ENCODE measurements around the gene CCNJL.
"Not testable (repeated sequence)": the region's sequence is repeated elsewhere in the genome, so short reads cannot be mapped to it uniquely, and the experiment has no call there.

The CCNJL gene

DNA sequence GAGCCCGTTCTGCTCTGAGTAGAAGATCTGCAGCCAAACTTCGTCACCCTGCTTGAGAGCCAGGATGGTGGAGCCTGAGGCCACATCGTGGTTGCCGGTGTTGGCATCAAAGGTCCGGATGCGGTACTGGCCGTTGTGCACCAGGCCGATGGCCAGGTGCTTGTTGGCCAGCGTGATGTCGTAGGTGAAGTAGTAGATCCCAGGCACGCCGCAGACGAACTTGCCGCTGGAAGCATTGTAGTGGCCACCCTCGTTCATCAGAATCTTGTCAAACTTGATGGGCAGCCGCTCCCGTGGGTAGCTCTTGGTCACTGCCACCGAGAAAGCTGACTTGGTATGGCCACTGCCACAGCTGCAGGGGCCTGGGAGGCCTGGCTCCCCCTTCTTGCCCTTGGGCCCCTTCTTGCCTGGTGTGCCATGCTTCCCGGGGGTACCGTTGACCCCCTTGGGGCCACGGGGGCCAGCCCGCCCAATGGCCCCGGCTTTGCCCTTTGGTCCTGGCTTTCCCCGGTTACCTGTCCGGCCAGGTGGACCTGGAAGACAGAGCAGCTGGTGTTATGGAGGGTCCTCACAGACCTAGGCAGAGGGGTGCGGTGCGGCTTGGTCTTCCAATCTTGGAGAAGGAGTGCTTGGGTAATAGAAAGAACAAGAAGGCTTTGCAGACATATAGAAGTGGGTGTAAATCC is 37.0 kb upstream of the CCNJL start:
- H3K27ac Mint-ChIP-seq (ENCODE audit: low read depth) = no peak overlapping the region
- DNase-seq (ENCODE audit: low spot score in 2 of 2) = no peak

DNA sequence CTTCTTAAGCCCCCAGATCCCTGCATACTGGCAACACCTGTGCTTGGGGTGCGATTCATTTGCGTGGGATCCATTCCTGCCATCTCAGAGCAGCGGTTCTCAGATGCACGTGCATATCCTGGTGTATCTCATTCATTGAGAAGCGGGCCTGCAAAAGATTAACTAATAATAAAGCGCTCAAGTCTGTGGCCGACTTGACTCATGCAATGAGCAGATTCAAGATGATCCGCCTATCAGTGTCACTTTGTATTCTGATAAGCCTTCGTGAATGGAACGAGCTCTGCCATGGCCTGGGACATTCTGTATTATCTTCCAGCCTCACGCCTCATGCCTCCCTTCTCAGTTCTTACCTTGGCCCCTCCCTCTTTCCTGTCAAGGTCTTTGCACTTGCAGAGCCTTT is 35.7 kb upstream of the CCNJL start:
- Mint-ChIP-seq H3K4me1 (no peaks in the 10 kb centered on the region), H3K4me3 (no peak overlapping the region), H3K27ac (ENCODE audit: low read depth) (no peak overlapping the region), H3K9me3 (no peaks in the 10 kb centered on the region), H3K36me3 (ENCODE audit: insufficient read depth) (no peaks in the 10 kb centered on the region), H3K27me3 (peaks cover 2% of the 10 kb centered on the region)
- DNase-seq (ENCODE audit: low spot score in 2 of 2) (no peak), ATAC-seq (replicated peaks; ENCODE audit: extremely low read depth, poor library complexity, severe bottlenecking) (no peak)

More for the DNA sequence above, 37.0 kb upstream of the CCNJL start:
- no peaks in the 10 kb centered on the region for H3K9me3 Mint-ChIP-seq
- no peaks in the 10 kb centered on the region for H3K4me1 Mint-ChIP-seq
- no peaks in the 10 kb centered on the region for H3K36me3 Mint-ChIP-seq (ENCODE audit: insufficient read depth)
- peaks cover 8% of the 10 kb centered on the region for H3K27me3 Mint-ChIP-seq
- no peak overlapping the region for H3K4me3 Mint-ChIP-seq
- no peak for ATAC-seq (replicated peaks; ENCODE audit: extremely low read depth, poor library complexity, severe bottlenecking)

DNA sequence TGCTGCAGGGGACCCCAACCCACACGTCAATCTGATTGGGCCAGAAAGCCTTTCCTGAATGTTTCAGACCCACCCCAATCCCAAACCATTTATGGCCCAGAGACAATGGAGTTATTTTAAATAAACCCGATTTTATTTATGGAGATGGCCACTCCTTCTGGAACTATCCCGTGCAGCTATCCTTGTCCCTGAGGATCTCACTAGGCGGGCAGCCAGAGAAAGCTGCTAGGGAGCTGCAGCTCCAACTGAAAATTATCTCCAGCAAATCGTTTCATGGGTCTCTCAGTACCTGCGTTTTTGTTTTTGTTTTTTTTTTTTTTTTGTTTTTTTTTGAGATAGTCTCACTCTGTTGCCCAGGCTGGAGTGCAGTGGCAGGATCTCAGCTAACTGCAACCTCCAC is 35.1 kb upstream of the CCNJL start:
- Mint-ChIP-seq H3K9me3 (no peaks in the 10 kb centered on the region), H3K4me1 (no peaks in the 10 kb centered on the region), H3K27ac (ENCODE audit: low read depth) (no peak overlapping the region), H3K4me3 (no peak overlapping the region), H3K27me3 (no peaks in the 10 kb centered on the region), H3K36me3 (ENCODE audit: insufficient read depth) (no peaks in the 10 kb centered on the region)
- no peak for ATAC-seq (replicated peaks; ENCODE audit: extremely low read depth, poor library complexity, severe bottlenecking)
- no peak for DNase-seq (ENCODE audit: low spot score in 2 of 2)

DNA sequence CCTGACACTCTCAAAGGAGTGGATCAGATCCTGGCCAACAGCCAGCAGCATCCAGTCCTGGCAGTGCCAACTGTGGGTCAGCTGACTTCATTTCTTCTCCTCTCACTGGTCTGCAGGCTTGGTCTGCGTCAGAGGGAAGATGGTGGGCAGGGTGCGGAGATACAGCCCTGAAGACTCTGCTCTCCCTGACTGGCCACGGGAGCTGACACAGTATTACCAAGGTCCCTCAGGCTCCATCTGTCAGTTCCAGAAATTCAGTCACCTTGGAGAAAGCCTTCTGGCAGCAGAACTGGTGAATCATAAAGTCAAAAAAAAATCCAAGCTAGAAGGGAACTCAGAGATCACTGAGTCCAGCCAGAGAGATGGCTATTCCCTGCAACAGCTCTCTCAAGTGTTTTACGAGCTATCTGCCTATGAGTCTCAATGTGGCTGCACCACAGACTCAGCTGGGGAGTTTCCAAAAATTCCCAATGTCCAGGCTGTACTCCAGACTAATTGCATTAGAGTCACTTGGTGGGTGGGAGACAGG is 30.1 kb upstream of the CCNJL start:
- DNase-seq (ENCODE audit: low spot score in 2 of 2) = no peak
- Mint-ChIP-seq H3K36me3 (ENCODE audit: insufficient read depth) (no peaks in the 10 kb centered on the region), H3K27ac (ENCODE audit: low read depth) (no peak overlapping the region), H3K4me3 (no peak overlapping the region), H3K9me3 (no peaks in the 10 kb centered on the region), H3K27me3 (no peaks in the 10 kb centered on the region), H3K4me1 (no peaks in the 10 kb centered on the region)
- ATAC-seq (replicated peaks; ENCODE audit: extremely low read depth, poor library complexity, severe bottlenecking) = no peak

DNA sequence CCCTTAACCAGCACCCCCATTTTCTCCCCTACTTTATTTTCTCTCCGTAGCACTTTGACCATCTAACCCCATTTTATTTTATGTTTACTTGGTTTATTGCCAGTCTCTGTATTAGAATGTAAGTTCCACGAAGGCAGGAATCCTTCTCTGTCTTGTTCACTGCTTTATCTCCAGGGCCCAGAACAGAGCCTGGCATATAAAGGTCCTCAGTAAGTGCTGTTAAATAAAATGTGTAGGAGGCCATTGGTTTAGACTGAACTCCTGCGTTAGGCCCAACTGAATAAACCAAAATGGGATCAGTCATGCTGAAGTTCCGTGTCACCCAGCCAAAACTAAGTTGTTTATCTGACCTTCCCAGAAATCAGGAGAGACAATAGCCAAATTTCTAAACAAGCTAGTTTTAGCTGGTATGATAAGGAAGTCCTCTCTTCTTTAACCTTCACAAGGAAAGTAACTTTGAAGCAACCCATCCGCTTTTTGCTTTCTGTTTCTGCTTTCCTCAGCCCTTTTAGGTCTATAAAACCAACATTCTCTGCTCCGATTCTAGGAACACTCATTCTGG is 29.0 kb upstream of the CCNJL start:
- H3K4me3 Mint-ChIP-seq = no peak overlapping the region
- no peaks in the 10 kb centered on the region for H3K4me1 Mint-ChIP-seq
- H3K27ac Mint-ChIP-seq (ENCODE audit: low read depth) = no peak overlapping the region
- no peak for DNase-seq (ENCODE audit: low spot score in 2 of 2)
- ATAC-seq (replicated peaks; ENCODE audit: extremely low read depth, poor library complexity, severe bottlenecking) = no peak
- no peaks in the 10 kb centered on the region for H3K9me3 Mint-ChIP-seq
- H3K27me3 Mint-ChIP-seq = no peaks in the 10 kb centered on the region
- H3K36me3 Mint-ChIP-seq (ENCODE audit: insufficient read depth) = no peaks in the 10 kb centered on the region

DNA sequence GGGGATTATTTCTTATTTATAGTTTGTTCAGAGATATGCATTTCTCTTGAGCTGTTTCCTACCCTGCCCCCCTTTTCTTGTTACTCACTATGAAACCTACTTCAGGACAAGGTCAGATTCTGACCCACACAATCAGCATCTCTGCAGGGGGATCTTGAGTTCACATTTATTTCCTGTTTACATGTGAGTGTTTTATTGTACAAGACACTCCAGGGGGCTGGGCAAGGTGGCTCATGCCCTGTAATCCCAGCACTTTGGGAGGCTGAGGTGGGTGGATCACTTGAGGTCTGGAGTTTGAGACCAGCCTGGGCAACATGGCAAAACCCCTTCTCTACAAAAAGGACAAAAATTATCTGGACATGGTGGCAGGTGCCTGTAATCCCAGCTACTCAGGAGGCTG is 28.1 kb upstream of the CCNJL start:
- not testable (repeated sequence) for H3K27me3 Mint-ChIP-seq; H3K4me1 Mint-ChIP-seq; H3K9me3 Mint-ChIP-seq; H3K36me3 Mint-ChIP-seq (ENCODE audit: insufficient read depth); DNase-seq (ENCODE audit: low spot score in 2 of 2); H3K27ac Mint-ChIP-seq (ENCODE audit: low read depth); ATAC-seq (replicated peaks; ENCODE audit: extremely low read depth, poor library complexity, severe bottlenecking); H3K4me3 Mint-ChIP-seq

DNA sequence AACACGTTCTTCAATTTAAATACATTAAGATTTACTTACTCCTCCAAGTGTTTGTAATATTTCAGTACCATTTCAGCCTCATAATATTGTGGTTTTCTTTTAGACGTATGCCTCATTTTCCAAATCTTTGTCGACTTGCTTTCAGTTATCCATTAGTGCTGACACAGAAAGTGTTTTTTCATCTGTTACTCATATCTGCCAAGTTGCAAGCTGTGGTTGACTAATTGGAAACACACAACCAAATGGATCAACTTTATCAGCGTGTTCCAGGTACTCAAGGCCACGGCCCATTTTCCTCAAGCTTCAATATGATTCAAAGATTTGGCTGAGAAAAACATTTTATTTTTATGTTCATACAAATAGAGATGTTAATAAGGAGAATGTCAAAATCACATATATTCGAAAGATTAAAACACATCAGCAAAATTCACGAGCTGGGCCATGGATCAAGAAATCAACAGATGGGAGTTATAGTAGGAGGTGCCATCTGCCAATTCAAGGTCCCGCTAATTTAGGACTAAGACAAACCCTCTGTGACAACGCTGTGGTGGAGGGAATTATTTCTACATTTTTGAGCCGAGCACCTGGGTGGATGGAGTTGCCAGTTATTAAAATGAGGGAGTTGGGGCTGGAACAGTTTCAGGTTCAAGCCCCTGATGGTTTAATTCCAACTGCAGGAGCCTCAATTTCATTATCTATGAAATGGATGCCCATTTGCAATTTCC is 27.2 kb upstream of the CCNJL start:
- Mint-ChIP-seq H3K27ac (ENCODE audit: low read depth) (no peak overlapping the region), H3K4me1 (no peaks in the 10 kb centered on the region), H3K36me3 (ENCODE audit: insufficient read depth) (no peaks in the 10 kb centered on the region), H3K27me3 (no peaks in the 10 kb centered on the region), H3K9me3 (no peaks in the 10 kb centered on the region), H3K4me3 (no peak overlapping the region)
- DNase-seq (ENCODE audit: low spot score in 2 of 2) (no peak), ATAC-seq (replicated peaks; ENCODE audit: extremely low read depth, poor library complexity, severe bottlenecking) (no peak)

DNA sequence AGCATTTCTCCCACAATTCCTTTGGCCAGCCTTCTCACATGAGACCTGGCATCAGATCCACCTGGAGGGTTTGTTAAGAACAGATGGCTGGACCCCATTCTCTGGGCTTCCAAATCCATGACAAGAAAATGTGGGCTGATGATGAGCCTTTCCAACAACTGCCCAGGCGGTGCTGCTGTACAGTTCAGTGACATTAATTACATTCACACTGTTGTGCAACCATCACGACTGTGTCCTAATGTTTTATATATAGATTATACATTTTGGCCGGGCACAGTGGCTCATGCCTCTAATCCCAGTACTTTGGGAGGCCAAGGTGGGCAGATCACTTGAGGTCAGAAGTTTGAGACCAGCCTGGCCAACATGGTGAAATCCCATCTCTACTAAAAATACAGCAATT is 22.4 kb upstream of the CCNJL start:
- not testable (repeated sequence) for ATAC-seq (replicated peaks; ENCODE audit: extremely low read depth, poor library complexity, severe bottlenecking); H3K4me1 Mint-ChIP-seq; H3K9me3 Mint-ChIP-seq; H3K4me3 Mint-ChIP-seq; H3K27ac Mint-ChIP-seq (ENCODE audit: low read depth); DNase-seq (ENCODE audit: low spot score in 2 of 2); H3K36me3 Mint-ChIP-seq (ENCODE audit: insufficient read depth)
- peaks cover 11% of the 10 kb centered on the region for H3K27me3 Mint-ChIP-seq

DNA sequence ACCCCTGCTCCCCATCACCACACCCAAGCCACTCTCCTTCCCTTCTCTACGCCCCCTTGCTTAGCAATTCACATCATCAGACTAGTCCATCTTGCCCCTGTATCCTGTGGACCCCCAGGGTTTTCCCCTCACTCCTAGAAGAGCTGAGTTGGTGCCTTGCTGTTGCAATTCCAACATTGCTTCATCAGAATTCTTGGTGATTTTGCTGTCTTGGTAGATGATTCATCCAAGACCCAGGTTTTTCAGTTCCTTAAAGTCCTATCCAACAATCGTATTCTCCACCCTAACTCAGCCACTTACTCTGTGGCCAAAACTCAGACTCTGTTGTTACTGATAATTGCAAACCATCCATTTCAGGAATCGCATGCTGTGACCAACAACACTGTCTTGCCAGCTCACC is 21.4 kb upstream of the CCNJL start:
- H3K27me3 Mint-ChIP-seq = peaks cover 11% of the 10 kb centered on the region
- no peak overlapping the region for H3K27ac Mint-ChIP-seq (ENCODE audit: low read depth)
- H3K9me3 Mint-ChIP-seq = no peaks in the 10 kb centered on the region
- no peaks in the 10 kb centered on the region for H3K4me1 Mint-ChIP-seq
- no peak for ATAC-seq (replicated peaks; ENCODE audit: extremely low read depth, poor library complexity, severe bottlenecking)
- no peaks in the 10 kb centered on the region for H3K36me3 Mint-ChIP-seq (ENCODE audit: insufficient read depth)
- no peak for DNase-seq (ENCODE audit: low spot score in 2 of 2)
- H3K4me3 Mint-ChIP-seq = no peak overlapping the region

DNA sequence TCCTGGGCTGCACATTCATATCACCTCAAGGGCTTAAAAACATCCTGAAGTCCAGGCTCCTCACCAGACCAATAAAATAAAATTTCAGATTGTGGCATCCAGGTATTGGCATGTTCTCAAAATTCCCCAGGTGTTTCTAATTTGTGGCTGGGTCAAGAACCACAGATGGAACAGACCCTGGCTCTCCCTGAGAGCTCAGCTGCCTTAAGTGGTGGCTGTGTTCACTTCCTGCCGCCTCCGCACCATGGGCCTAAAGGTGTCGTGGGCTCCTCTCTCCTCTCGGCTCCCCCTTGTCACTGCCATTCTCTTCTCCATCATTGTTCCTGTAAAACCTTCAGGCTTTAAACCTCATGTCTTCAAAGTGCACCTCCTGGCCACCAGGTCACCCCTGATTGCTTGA is 17.8 kb upstream of the CCNJL start:
- Mint-ChIP-seq H3K27me3 (peaks cover 25% of the 10 kb centered on the region), H3K36me3 (ENCODE audit: insufficient read depth) (no peaks in the 10 kb centered on the region), H3K27ac (ENCODE audit: low read depth) (no peak overlapping the region), H3K4me3 (no peak overlapping the region), H3K9me3 (no peaks in the 10 kb centered on the region), H3K4me1 (no peaks in the 10 kb centered on the region)
- ATAC-seq (replicated peaks; ENCODE audit: extremely low read depth, poor library complexity, severe bottlenecking) (no peak), DNase-seq (ENCODE audit: low spot score in 2 of 2) (no peak)

DNA sequence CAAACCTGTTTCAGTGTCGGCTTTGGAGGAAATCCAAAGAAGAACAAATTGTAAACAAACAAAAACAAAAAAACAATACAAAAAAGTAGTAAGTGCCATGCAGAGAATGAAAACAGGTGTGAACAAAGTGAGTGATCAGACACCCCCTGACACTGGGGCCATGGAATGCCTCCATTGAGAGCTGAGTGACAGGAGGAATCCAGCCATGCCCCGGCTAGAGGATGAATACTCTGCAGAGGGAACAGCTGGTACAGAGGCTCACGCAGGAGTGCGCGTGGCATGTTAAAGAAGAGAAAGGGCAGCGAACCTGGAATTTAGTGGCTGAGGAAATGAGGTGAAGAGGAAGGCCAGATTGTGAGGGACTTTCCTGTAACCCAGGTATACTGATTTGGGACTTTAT is 15.5 kb upstream of the CCNJL start:
- DNase-seq (ENCODE audit: low spot score in 2 of 2) (no peak), ATAC-seq (replicated peaks; ENCODE audit: extremely low read depth, poor library complexity, severe bottlenecking) (no peak)
- Mint-ChIP-seq H3K9me3 (no peaks in the 10 kb centered on the region), H3K27ac (ENCODE audit: low read depth) (no peak overlapping the region), H3K4me3 (no peak overlapping the region), H3K36me3 (ENCODE audit: insufficient read depth) (no peaks in the 10 kb centered on the region), H3K4me1 (no peaks in the 10 kb centered on the region), H3K27me3 (peaks cover 23% of the 10 kb centered on the region)

DNA sequence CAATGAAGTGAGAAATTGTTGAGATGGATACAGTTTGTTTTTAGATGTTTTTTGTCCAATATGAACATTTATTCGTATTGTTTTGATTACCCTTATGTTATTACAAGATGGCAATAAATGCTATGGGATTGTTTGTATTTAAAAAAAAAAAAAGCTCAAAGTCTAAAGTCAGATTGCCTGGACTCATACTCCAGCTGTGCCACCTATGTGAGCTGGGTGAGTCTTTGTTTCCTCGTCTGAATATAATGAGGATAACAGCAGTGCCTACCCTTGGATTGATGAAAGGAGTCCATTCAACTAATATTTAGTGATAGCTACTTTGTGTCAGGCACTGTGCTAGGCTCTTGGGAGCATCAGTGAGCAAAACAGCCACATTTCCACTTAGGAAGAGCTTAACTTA is 14.6 kb upstream of the CCNJL start:
- H3K36me3 Mint-ChIP-seq (ENCODE audit: insufficient read depth) = no peaks in the 10 kb centered on the region
- peaks cover 27% of the 10 kb centered on the region for H3K27me3 Mint-ChIP-seq
- H3K4me3 Mint-ChIP-seq = no peak overlapping the region
- no peaks in the 10 kb centered on the region for H3K9me3 Mint-ChIP-seq
- no peak overlapping the region for H3K27ac Mint-ChIP-seq (ENCODE audit: low read depth)
- ATAC-seq (replicated peaks; ENCODE audit: extremely low read depth, poor library complexity, severe bottlenecking) (no peak), DNase-seq (ENCODE audit: low spot score in 2 of 2) (no peak)
- no peaks in the 10 kb centered on the region for H3K4me1 Mint-ChIP-seq

DNA sequence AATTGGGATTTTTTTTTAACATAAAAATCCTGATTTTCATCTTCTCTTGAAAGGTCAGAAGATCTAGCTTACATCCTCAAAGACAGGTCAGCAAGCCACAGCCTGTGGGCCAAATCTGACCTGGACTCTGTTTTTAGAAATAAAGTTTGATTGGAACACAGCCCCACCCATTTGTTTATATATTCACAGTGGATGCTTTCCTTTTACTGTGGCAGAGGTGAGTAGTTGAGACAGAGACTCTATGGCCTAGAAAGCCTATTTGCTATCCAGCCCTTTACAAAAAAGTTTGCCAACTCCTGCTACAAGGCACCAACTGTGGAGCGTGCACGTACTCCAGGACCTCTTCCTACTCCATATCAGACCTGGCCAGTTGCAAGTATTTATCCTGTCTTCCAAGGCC is 13.4 kb upstream of the CCNJL start:
- Mint-ChIP-seq H3K27me3 (peaks cover 39% of the 10 kb centered on the region), H3K4me1 (no peaks in the 10 kb centered on the region), H3K27ac (ENCODE audit: low read depth) (no peak overlapping the region), H3K9me3 (no peaks in the 10 kb centered on the region), H3K4me3 (no peak overlapping the region), H3K36me3 (ENCODE audit: insufficient read depth) (no peaks in the 10 kb centered on the region)
- no peak for DNase-seq (ENCODE audit: low spot score in 2 of 2)
- no peak for ATAC-seq (replicated peaks; ENCODE audit: extremely low read depth, poor library complexity, severe bottlenecking)
